Uterus (tissue), 4 donors: Measurements from ENCODE around the gene SLC26A2. TPM values are rescaled to one million over a fixed set of nuclear protein-coding genes. Genes with fewer than 3 reads are reported as not detected.

ENCODE experiments used
- DNase-seq, 2 donors: peaks; one replicate each; pipeline ENCODE4 v3.0.0-alpha.2; 2019 to 2020
- H3K27ac ChIP-seq, 2 donors: fragments of 200-600 bp; sonication (generic); 1 replicate in 1 of 2; 2 replicates in 1 of 2; pipeline ENCODE4 v1.5.1; 2016 to 2018
- H3K27me3 ChIP-seq, 2 donors: fragments of 200-600 bp; sonication (generic); one replicate each; pipeline ENCODE4 v1.5.1; 2018 to 2019; ENCODE audit warnings: control low read depth in 1 of 2
- H3K36me3 ChIP-seq, 2 donors: fragments of 200-600 bp; sonication (generic); one replicate each; pipeline ENCODE4 v1.5.1; 2019; ENCODE audit warnings: control low read depth in 1 of 2
- H3K4me1 ChIP-seq, 2 donors: fragments of 200-600 bp; sonication (generic); one replicate each; pipeline ENCODE4 v1.5.1; 2018 to 2019; ENCODE audit warnings: control low read depth in 1 of 2
- H3K4me3 ChIP-seq, 2 donors: fragments of 200-600 bp; sonication (generic); 1 replicate in 1 of 2; 2 replicates in 1 of 2; pipeline ENCODE4 v1.5.1; 2018 to 2019; ENCODE audit warnings: mild to moderate bottlenecking in 1 of 2
- H3K9me3 ChIP-seq, 2 donors: fragments of 200-600 bp; sonication (generic); one replicate each; pipeline ENCODE4 v1.5.1; 2019; ENCODE audit warnings: control low read depth in 1 of 2
- CTCF ChIP-seq, 4 experiments: fragments of 200-600 bp in 2 of 4; fragments of 450-650 bp in 2 of 4; sonication (generic) in 2 of 4; IDR thresholded peaks; one replicate each; pipeline ENCODE4 v1.5.1; 2016 to 2019; ENCODE audit warnings: antibody characterized with exemption in 4 of 4, mild to moderate bottlenecking in 2 of 4, moderate library complexity in 1 of 4
- POLR2A ChIP-seq, 2 donors: fragments of 450-650 bp; IDR thresholded peaks; one replicate each; pipeline ENCODE4 v1.6.1; 2016; ENCODE audit warnings: antibody characterized with exemption in 2 of 2, mild to moderate bottlenecking in 1 of 2, moderate library complexity in 1 of 2
- intact Hi-C: fragments of 100-400 bp; cut with DNase I; formaldehyde crosslinking; loops from one replicate; pipeline ENCODE4 v1.15.1; 2023; ENCODE audit warnings: low total_unique reads
- total RNA-seq, 4 donors: library from RNA; depleted of rRNA in 3 of 4; stranded (reverse); fragments of >200 nt in 3 of 4; gene quantifications; one replicate each; pipeline versions ENCODE4 v1.1.0 to v1.2.4, GENCODE V29; 2014 to 2023
- donor health status: DM: yes; HTN: yes; CAD: no.

Gene SLC26A2
- total RNA-seq, 4 donors from 2014 or later, result 4.6 to 42.9 (median 15.6) TPM

GRCh38 chr5:149924486-149924885 lies 36.1 kb upstream of the SLC26A2 start:
- TF ChIP-seq CTCF (IDR thresholded peaks at IDR 0.05) (no peak), POLR2A (IDR thresholded peaks at IDR 0.05) (no peak)
- intact Hi-C loops, result no loop called here
- H3K27ac ChIP-seq, result no peak overlapping the region
- H3K27me3 ChIP-seq, result no peaks in the 10 kb centered on the region
- DNase-seq, result no peak
- H3K4me3 ChIP-seq, result no peak overlapping the region
- no peaks in the 10 kb centered on the region for H3K4me1 ChIP-seq
- no peaks in the 10 kb centered on the region for H3K9me3 ChIP-seq
- H3K36me3 ChIP-seq, result no peaks in the 10 kb centered on the region

- Histone ChIP-seq H3K27me3 (no peaks in the 10 kb centered on the region), H3K9me3 (no peaks in the 10 kb centered on the region), H3K36me3 (no peaks in the 10 kb centered on the region), H3K4me1 (no peaks in the 10 kb centered on the region), H3K27ac (no peak overlapping the region), H3K4me3 (no peak overlapping the region)
- TF ChIP-seq CTCF (IDR thresholded peaks at IDR 0.05), result no peak
- TF ChIP-seq POLR2A (IDR thresholded peaks at IDR 0.05), result no peak
- intact Hi-C loops, result no loop called here
- no peak for DNase-seq
Observed at GRCh38 chr5:149930043-149930748, 30.4 kb upstream of the SLC26A2 start.

GRCh38 chr5:149930749-149931574 lies 29.6 kb upstream of the SLC26A2 start:
- Histone ChIP-seq H3K9me3 (no peaks in the 10 kb centered on the region), H3K36me3 (no peaks in the 10 kb centered on the region), H3K27me3 (no peaks in the 10 kb centered on the region), H3K4me3 (no peak overlapping the region), H3K4me1 (no peaks in the 10 kb centered on the region), H3K27ac (no peak overlapping the region)
- intact Hi-C loops, result no loop called here
- no peak for DNase-seq
- TF ChIP-seq POLR2A (IDR thresholded peaks at IDR 0.05) (no peak), CTCF (IDR thresholded peaks at IDR 0.05) (no peak)

- Histone ChIP-seq H3K4me3 (no peak overlapping the region), H3K27ac (no peak overlapping the region), H3K9me3 (no peaks in the 10 kb centered on the region), H3K36me3 (no peaks in the 10 kb centered on the region), H3K27me3 (no peaks in the 10 kb centered on the region), H3K4me1 (no peaks in the 10 kb centered on the region)
- no peak for DNase-seq
- intact Hi-C loops, result no loop called here
- TF ChIP-seq CTCF (IDR thresholded peaks at IDR 0.05) (no peak), POLR2A (IDR thresholded peaks at IDR 0.05) (no peak)
Observed at GRCh38 chr5:149931992-149932436, 28.5 kb upstream of the SLC26A2 start.
